Gastrocnemius medialis (tissue), 4 donors: Measurements from ENCODE around the gene DUSP2.

Experiments
- CTCF ChIP-seq, 5 experiments: fragments of 450-650 bp in 3 of 5; fragments of 200-600 bp in 2 of 5; sonication (generic) in 2 of 5; IDR thresholded peaks in 4 of 5; conservative IDR thresholded peaks in 1 of 5; 1 replicate in 4 of 5; 2 replicates in 1 of 5; pipeline ENCODE4 v1.5.1; 2016 to 2019; ENCODE audit warnings: antibody characterized with exemption in 5 of 5, mild to moderate bottlenecking in 3 of 5, moderate library complexity in 3 of 5
- POLR2A ChIP-seq, 2 donors: fragments of 450-650 bp; IDR thresholded peaks; one replicate each; pipeline ENCODE4 v1.6.1; 2017; ENCODE audit warnings: antibody characterized with exemption in 2 of 2, mild to moderate bottlenecking in 2 of 2, moderate library complexity in 2 of 2

DNA sequence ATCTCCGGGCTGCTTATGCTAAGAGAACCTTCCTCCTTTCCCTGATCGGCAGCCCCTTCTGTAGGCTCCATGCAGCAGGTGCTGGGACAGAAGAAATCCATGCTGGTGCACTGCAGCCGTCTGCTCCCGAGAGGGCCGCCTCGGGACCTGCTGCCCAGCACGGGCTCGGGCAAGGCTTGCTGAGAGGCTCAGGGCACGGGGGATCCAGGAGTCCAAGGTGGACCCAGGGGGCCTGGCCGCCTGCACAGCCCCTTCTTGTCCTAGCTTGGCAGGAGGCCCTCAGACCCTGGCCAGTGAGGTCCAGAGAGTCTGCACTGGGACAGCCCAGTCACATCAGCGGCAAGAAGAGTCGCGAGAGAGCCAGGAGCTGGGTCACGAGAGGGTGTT, 13.3 kb upstream of the DUSP2 start:
- no peak for TF ChIP-seq POLR2A (IDR thresholded peaks at IDR 0.05)
- no peak for TF ChIP-seq CTCF (IDR thresholded peaks at IDR 0.05 in 4 of 5, conservative IDR thresholded peaks at IDR 0.05 in 1 of 5)
